ENCODE measurements around the gene MYOZ3.

The MYOZ3 gene

GRCh38 chr5:150642991-150643710 is 17.9 kb upstream of the MYOZ3 start:
- DNase-seq (ENCODE audit: low read depth), result no peak

- no peak for DNase-seq (ENCODE audit: low read depth)
Measured at GRCh38 chr5:150644058-150644457, 17.0 kb upstream of the MYOZ3 start.

DNA sequence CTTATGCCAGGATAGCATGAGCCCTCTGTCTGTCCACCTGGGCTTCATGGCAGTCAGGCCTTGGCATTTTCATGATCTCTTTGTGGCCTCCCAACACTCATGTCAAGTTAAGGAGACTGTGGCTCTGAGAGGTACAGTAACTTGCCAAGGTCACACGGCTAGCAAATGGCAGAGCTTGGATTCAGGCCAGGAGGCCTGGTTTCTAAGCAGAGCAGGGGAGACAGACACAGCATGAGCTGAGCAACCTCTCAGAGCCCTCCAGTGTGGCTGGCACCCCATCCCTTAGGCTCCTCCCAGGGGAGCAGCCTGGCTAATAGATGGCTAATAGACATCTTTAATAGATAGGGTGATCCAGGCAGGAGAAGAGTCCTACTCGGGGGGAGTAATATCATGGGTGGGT is 16.5 kb upstream of the MYOZ3 start:
- no peak for DNase-seq (ENCODE audit: low read depth)

DNA sequence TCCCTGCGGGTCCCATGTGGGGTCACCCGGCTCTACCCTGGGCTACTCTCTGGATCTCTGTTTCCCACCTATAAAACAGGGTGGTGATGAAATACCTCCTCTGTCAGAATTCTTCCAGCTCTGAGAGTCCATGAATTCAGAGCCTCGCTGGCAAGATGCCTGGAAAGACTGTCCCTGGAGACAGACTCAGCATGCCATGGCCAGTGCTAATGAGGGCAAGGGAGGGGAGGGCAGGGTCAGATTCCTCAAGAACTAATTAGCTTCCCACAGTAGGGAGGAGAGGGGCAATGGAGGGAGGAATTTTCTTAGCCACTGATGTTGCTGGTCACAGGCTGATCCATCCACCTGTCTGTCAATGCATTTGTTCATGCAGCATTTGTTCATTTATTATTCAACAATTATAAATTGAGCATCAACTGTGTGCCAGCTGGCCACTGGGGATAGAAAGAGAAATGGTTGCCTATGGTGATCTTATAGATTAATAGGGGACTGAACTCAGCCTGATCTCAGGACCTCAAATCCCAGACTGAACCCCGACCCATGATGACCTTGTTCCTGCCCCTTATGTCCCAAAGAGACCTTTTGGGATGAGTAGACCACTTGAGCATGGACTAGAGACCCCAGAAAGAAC is 15.9 kb upstream of the MYOZ3 start:
- DNase-seq (ENCODE audit: low read depth), result peak; percentile 67

DNA sequence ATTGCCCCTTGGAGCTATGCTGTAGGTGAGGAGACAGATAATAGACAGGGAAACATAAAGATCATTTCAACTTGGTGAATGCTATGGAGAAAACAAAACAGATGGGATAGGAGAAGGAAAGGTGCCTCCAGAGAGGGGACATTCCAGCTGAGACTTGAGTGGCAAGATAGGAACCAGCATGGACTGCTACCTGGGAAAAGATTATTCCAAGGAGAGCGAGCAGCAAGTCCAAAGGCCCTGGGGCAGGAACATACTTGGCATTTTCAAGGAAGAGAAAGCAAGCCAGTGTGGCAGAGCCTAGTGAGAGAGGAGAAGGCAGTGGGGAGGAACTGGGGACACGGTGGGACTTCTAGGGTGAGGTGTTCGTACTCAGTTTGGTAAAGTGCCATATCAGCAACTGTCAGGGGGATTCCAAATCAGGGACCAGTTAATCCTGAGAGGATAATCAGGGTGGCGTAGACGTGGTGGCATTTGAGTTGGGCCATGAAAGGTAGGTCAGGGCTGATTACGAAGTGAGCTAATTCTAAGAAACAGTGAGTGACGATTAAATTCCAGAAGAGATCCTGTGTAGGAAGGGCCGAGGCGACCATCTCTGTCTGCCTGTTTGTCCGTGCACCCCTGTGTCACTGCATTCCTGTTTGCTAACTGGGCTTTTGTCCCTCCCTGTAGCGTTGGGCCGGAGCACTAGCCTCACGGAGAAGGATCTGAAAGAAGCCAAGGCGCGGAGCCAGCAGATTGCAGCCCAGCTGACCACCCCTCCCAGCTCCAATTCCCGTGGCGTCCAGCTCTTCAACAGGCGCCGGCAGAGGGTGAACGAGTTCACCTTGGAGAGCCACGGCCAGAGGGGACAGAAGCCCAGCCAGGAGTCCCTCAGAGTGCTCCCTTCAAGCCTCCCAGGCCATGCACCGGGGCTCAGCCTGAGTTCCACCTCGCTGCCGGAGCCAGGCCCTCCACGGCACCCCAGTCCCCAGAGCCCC is 13.5 kb upstream of the MYOZ3 start:
- no peak for DNase-seq (ENCODE audit: low read depth)

DNA sequence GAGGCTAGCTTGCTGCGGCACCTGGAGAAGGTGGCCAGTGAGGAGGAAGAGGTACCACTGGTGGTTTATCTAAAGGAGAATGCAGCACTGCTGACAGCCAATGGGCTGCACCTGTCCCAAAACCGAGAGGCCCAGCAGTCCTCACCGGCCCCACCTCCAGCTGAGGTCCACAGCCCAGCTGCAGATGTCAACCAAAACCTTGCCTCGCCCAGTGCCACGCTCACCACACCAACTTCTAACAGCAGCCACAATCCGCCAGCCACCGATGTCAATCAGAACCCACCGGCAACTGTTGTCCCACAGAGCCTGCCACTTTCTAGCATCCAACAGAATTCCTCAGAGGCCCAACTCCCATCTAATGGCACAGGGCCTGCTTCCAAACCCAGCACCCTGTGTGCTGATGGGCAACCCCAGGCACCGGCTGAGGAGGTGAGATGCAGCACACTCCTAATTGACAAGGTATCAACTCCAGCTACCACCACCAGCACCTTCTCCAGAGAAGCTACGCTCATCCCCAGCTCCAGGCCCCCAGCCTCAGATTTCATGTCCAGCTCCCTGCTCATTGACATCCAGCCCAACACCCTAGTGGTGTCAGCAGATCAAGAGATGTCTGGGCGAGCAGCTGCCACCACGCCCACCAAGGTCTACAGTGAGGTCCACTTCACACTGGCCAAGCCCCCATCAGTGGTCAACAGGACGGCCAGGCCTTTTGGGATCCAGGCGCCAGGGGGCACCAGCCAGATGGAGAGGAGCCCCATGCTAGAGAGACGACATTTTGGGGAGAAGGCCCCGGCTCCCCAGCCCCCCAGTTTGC is 12.6 kb upstream of the MYOZ3 start:
- DNase-seq (ENCODE audit: low read depth), result no peak

DNA sequence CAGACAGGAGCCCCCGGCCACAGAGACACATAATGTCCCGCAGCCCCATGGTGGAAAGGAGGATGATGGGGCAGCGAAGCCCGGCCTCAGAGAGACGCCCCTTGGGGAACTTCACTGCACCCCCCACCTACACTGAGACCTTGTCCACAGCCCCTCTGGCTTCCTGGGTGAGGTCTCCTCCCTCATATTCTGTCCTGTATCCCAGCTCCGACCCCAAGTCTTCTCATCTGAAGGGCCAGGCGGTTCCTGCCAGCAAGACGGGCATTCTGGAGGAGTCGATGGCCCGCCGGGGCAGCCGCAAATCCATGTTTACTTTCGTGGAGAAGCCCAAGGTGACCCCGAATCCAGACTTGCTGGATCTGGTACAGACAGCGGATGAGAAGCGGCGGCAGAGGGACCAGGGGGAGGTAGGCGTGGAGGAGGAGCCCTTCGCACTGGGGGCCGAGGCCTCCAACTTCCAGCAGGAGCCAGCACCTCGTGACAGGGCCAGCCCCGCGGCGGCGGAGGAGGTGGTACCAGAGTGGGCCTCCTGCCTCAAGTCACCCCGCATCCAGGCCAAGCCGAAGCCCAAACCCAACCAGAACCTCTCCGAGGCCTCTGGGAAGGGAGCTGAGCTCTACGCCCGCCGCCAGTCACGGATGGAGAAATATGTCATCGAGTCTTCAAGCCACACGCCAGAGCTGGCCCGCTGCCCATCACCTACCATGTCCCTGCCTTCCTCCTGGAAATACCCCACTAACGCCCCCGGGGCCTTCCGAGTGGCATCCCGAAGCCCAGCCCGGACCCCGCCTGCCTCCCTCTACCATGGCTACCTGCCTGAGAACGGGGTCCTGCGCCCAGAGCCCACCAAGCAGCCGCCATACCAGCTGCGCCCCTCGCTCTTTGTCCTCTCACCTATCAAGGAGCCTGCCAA is 11.7 kb upstream of the MYOZ3 start:
- no peak for DNase-seq (ENCODE audit: low read depth)

GRCh38 chr5:150650021-150651006 is 10.7 kb upstream of the MYOZ3 start:
- no peak for DNase-seq (ENCODE audit: low read depth)

GRCh38 chr5:150651382-150651781 is 9.7 kb upstream of the MYOZ3 start:
- no peak for DNase-seq (ENCODE audit: low read depth)

DNA sequence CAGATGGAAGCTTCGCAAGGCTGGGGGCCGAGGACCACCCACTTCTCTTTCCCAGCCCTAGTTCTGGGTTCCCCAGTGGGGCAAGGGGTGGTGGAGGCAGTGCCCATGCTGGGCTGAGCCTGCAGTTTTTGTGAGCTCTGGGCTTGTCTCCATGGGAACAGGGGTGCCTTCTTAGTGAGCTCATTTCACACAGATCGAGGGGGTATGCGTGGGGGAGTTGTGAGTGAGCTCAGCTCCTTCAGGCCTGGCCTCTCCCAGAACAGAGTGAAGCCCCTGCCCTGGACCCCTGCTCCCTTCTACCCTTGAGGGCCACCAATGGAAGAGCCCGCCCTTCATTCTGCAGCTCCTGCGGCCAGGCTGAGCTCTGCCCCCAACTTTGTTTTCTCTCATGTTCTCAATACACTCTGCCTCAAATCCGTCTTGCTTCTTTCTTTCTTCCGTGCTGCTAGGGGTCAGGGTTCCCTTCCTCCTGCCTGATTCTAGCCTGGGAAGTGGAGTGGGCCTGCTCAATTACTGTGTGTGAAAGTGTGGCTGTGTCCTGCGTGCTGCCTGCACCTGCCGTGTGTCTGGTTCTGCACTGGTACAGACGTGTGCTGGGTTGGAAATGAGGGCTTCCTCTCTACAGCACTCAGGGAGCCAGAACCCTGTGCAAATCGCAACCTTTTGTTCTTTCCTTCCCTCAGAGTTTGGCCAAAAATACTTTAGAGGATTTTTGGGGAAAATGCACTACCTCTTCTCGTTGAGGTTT is 9.0 kb upstream of the MYOZ3 start:
- DNase-seq (ENCODE audit: low read depth), result no peak

GRCh38 chr5:150653145-150653761 is 7.8 kb upstream of the MYOZ3 start:
- DNase-seq (ENCODE audit: low read depth), result peak; percentile 44

DNA sequence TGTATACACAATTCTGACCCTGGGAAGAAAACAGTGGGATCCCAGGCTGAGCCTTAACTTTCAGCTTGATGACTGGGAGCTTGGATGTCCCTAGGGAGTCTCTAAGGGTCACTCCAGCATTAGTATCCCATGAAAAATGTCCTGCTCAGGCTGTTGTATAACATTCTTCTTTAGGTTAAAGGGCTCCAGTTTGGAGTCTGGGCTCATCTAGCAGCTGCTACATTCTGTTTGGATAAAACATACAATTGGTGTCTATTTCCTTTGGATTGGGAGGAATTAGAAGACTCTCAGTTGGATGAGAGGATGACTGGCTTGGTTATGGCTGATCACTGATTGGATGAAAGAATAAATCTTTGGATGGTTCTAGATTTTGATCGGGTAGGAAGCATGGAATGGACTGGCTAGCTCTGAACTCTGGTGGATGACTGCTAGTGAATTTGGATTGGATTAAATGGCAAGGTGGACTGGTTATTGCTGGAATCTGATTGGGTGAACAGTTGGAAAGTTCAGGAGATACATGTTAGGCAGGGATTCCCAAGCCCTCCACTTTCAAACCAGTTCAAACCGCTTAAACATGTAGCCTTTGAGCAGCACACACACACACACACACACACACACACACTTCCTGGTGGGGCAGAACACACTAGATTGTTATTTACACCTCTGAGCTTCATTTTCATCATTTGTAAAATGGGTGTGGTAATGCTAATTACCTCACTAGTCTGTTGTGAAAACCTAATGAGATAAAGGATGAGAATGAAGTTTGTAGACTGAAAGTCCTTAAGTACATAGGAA is 7.1 kb upstream of the MYOZ3 start:
- DNase-seq (ENCODE audit: low read depth), result no peak

GRCh38 chr5:150655221-150655620 is 5.8 kb upstream of the MYOZ3 start:
- DNase-seq (ENCODE audit: low read depth), result no peak

DNA sequence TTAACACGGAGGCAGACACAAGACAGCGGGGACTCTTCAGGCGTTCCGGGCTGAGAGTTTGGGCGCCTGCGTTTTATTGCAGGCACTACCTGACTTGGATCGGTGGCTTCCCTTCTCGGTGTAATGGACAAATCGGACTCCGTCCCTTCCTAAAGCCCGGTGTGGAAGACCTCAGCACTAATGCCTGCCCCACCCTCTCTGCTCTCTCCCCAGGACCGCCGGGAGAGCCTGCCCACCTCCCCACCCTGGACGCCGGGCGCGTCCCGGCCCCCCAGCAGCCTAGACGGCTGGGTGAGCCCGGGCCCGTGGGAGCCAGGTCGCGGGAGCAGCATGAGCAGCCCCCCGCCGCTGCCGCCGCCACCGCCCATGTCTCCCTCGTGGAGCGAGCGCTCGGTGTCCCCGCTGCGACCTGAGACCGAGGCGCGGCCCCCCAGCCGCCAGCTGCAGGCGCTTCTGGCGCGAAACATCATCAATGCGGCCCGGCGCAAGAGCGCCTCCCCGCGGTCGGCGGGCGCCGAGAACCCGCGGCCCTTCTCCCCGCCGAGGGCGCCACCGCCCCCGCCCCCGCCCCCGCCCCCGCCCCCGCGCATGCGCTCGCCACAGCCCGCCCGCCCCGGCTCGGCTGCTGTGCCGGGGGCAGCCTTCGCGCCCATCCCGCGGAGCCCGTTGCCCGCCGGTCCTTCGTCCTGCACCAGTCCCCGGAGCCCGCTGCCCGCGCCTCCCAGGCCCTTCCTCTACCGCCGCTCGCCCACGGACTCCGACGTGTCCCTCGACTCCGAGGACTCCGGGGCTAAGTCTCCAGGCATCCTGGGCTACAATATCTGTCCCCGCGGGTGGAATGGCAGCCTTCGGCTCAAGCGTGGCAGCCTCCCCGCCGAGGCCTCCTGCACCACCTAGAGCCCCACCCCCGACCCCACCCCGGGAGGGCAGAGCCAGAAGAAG is 4.6 kb upstream of the MYOZ3 start:
- peak; percentile 37 for DNase-seq (ENCODE audit: low read depth)

DNA sequence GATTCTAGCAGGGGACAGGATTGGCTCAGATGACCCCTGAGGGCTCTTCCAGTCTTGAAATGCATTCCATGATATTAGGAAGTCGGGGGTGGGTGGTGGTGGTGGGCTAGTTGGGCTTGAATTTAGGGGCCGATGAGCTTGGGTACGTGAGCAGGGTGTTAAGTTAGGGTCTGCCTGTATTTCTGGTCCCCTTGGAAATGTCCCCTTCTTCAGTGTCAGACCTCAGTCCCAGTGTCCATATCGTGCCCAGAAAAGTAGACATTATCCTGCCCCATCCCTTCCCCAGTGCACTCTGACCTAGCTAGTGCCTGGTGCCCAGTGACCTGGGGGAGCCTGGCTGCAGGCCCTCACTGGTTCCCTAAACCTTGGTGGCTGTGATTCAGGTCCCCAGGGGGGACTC is 2.9 kb upstream of the MYOZ3 start:
- no peak for DNase-seq (ENCODE audit: low read depth)

DNA sequence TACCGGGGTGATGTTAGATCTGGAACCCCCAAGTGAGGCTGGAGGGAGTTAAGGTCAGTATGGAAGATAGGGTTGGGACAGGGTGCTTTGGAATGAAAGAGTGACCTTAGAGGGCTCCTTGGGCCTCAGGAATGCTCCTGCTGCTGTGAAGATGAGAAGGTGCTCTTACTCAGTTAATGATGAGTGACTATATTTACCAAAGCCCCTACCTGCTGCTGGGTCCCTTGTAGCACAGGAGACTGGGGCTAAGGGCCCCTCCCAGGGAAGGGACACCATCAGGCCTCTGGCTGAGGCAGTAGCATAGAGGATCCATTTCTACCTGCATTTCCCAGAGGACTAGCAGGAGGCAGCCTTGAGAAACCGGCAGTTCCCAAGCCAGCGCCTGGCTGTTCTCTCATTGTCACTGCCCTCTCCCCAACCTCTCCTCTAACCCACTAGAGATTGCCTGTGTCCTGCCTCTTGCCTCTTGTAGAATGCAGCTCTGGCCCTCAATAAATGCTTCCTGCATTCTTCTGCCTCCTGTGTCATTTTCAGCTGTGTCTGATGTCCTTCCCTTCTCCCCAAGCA is 2.3 kb upstream of the MYOZ3 start:
- DNase-seq (ENCODE audit: low read depth), result no peak
